Erythroblast (primary cell): Measurements from ENCODE around the gene ST6GALNAC2.

ENCODE experiments used
- GATA1 ChIP-seq: IDR thresholded peaks from 2 replicates; pipeline ENCODE4 v1.6.1; 2011; ENCODE audit warnings: low read depth, mild to moderate bottlenecking, control low read depth, low read length, moderate library complexity
- POLR2A ChIP-seq: IDR thresholded peaks from 2 replicates; pipeline ENCODE4 v1.6.1; 2011; ENCODE audit warnings: mild to moderate bottlenecking, low read length

DNA sequence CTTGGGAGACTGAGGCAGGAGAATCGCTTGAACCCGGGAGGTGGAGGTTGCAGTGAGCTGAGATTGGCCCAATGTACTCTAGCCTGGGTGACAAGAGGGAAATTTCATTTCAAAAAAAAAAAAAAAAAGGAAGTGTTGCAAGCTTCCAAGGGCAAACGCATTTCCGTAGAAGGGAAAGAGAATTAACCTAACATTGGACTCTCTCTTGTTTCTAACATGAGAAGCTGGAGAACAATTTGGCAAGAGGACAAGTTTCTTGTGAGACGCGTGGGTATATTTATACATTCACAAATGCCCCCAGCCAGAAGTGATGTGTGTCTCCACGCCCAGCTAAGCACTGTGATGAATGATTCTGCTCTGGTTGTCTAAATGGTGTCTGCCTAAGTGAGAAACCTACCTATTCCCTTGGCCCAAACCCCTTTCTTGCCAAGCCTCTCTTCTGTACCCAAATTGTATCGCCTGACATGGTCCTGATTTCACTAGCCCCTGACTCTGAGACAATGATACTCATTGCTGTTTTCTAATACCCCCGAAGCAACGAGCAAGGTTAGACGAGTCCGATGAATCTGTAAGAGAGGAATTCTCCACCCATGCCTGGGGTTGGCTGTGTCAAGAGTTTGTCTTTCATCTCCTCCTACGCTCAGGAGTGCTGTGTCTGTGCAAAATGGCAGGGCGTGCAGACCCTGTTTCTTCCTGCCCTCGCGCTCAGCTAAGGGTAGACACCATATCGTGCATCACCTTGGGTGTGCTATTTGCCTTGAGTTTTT, 14.2 kb upstream of the ST6GALNAC2 start:
- TF ChIP-seq POLR2A = no peak
- TF ChIP-seq GATA1 = no peak
